Uterus (tissue), 4 donors: ENCODE data around the gene MYBL2. TPM values are rescaled to one million over a fixed set of nuclear protein-coding genes. Genes with fewer than 3 reads are reported as not detected.
"Not testable (repeated sequence)": the region's sequence is repeated elsewhere in the genome, so short reads cannot be mapped to it uniquely, and the experiment has no call there.

Experiments used
- DNase-seq, 2 donors: peaks; one replicate each; pipeline ENCODE4 v3.0.0-alpha.2; 2019 to 2020
- H3K27ac ChIP-seq, 2 donors: fragments of 200-600 bp; sonication (generic); 1 replicate in 1 of 2; 2 replicates in 1 of 2; pipeline ENCODE4 v1.5.1; 2016 to 2018
- H3K27me3 ChIP-seq, 2 donors: fragments of 200-600 bp; sonication (generic); one replicate each; pipeline ENCODE4 v1.5.1; 2018 to 2019; ENCODE audit warnings: control low read depth in 1 of 2
- H3K36me3 ChIP-seq, 2 donors: fragments of 200-600 bp; sonication (generic); one replicate each; pipeline ENCODE4 v1.5.1; 2019; ENCODE audit warnings: control low read depth in 1 of 2
- H3K4me1 ChIP-seq, 2 donors: fragments of 200-600 bp; sonication (generic); one replicate each; pipeline ENCODE4 v1.5.1; 2018 to 2019; ENCODE audit warnings: control low read depth in 1 of 2
- H3K4me3 ChIP-seq, 2 donors: fragments of 200-600 bp; sonication (generic); 1 replicate in 1 of 2; 2 replicates in 1 of 2; pipeline ENCODE4 v1.5.1; 2018 to 2019; ENCODE audit warnings: mild to moderate bottlenecking in 1 of 2
- H3K9me3 ChIP-seq, 2 donors: fragments of 200-600 bp; sonication (generic); one replicate each; pipeline ENCODE4 v1.5.1; 2019; ENCODE audit warnings: control low read depth in 1 of 2
- CTCF ChIP-seq, 4 experiments: fragments of 200-600 bp in 2 of 4; fragments of 450-650 bp in 2 of 4; sonication (generic) in 2 of 4; IDR thresholded peaks; one replicate each; pipeline ENCODE4 v1.5.1; 2016 to 2019; ENCODE audit warnings: antibody characterized with exemption in 4 of 4, mild to moderate bottlenecking in 2 of 4, moderate library complexity in 1 of 4
- POLR2A ChIP-seq, 2 donors: fragments of 450-650 bp; IDR thresholded peaks; one replicate each; pipeline ENCODE4 v1.6.1; 2016; ENCODE audit warnings: antibody characterized with exemption in 2 of 2, mild to moderate bottlenecking in 1 of 2, moderate library complexity in 1 of 2
- intact Hi-C: fragments of 100-400 bp; cut with DNase I; formaldehyde crosslinking; loops from one replicate; pipeline ENCODE4 v1.15.1; 2023; ENCODE audit warnings: low total_unique reads
- total RNA-seq, 4 donors: library from RNA; depleted of rRNA in 3 of 4; stranded (reverse); fragments of >200 nt in 3 of 4; gene quantifications; one replicate each; pipeline versions ENCODE4 v1.1.0 to v1.2.4, GENCODE V29; 2014 to 2023
- donor health status: DM: yes; HTN: yes; CAD: no.

The MYBL2 gene
- total RNA-seq: 1 to 10 TPM in 1 of 4 donors, under 1 TPM in 1, not detected in 2; 0.29 to 5.2 TPM

DNA sequence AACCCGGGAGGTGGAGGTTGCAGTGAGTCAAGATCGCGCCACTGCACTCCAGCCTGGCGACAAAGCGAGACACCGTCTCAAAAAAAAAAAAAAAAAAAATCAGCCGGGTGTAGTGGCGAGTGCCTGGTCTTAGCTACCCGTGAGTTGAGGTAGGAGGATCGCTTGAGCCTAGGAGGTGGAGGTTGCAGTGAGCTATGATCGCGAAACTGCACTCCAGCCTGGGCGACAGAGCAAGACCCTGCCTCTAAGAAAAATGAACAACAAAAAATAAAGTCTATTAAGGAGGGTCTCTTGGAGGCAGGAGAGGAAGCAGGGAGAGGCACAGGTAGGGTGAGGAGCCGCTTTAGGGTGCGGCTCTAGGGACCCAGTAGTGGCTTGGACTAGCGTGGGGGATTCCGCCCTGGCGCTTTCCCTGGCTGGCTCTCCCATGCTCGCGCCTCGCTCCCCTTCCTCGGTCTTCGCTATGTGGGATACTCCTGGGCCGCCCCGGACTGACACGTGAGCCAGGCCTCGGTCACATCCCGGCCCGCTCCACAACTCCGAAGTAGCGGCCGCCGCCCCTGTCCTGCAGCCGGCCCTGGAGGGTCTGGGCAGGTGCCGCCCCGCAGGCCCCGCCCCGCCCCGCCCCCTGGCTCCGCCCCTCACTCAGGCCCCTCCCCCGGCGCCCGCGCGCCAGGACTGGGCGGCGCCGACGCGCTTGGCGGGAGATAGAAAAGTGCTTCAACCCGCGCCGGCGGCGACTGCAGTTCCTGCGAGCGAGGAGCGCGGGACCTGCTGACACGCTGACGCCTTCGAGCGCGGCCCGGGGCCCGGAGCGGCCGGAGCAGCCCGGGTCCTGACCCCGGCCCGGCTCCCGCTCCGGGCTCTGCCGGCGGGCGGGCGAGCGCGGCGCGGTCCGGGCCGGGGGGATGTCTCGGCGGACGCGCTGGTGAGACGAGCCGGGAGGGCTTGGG, at the start of gene MYBL2:
Gene MYBL2, plus strand, starts transcription at position 739 of the 953 bp plus-strand sequence. Its CDS starts 170 bp downstream, at position 909.
- Histone ChIP-seq H3K27me3 (peaks cover 0 to 27% of the 10 kb centered on the region in 2 donors), H3K4me1 (peaks cover 0 to 9% of the 10 kb centered on the region in 2 donors), H3K36me3 (no peaks in the 10 kb centered on the region), H3K27ac (no peak within 1 kb of the TSS), H3K4me3 (no peak within 1 kb of the TSS), H3K9me3 (no peaks in the 10 kb centered on the region)
- TF ChIP-seq CTCF (IDR thresholded peaks at IDR 0.05) (no peak), POLR2A (IDR thresholded peaks at IDR 0.05) (no peak)
- intact Hi-C loops: no loop called here
- peak in 1 of 2 donors; percentile 15 for DNase-seq

GRCh38 chr20:43631598-43631997, 35.3 kb upstream of the MYBL2 start:
- no peaks in the 10 kb centered on the region for H3K27me3 ChIP-seq
- no peak overlapping the region for H3K4me3 ChIP-seq
- H3K4me1 ChIP-seq: no peaks in the 10 kb centered on the region
- intact Hi-C loops: no loop called here
- TF ChIP-seq POLR2A (IDR thresholded peaks at IDR 0.05) (no peak), CTCF (IDR thresholded peaks at IDR 0.05) (no peak)
- no peak overlapping the region for H3K27ac ChIP-seq
- no peaks in the 10 kb centered on the region for H3K9me3 ChIP-seq
- no peak for DNase-seq
- H3K36me3 ChIP-seq: no peaks in the 10 kb centered on the region

DNA sequence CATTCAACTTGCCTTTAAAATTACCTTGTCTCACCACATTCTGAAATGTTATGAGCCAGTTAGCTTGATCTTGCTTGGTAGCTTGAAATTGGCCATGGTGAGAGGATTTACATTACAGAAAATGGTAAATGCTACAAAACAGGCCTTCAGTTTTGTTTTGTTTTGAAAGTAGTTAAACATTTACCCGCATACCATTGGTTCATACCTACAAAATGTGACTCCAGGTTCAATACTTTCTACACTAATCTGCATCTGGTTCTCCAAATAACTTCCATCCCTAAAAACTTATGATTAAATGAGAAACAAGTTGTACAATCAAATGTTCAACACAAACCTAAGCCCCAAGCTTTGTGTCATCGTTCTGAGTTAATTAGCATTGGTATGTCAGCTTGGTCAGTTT, 30.5 kb upstream of the MYBL2 start:
- no peak for DNase-seq
- H3K36me3 ChIP-seq: no peaks in the 10 kb centered on the region

GRCh38 chr20:43642548-43642947, 24.4 kb upstream of the MYBL2 start:
- Histone ChIP-seq H3K4me3 (no peak overlapping the region), H3K4me1 (no peaks in the 10 kb centered on the region), H3K27me3 (no peaks in the 10 kb centered on the region), H3K36me3 (no peaks in the 10 kb centered on the region), H3K27ac (no peak overlapping the region), H3K9me3 (no peaks in the 10 kb centered on the region)
- TF ChIP-seq POLR2A (IDR thresholded peaks at IDR 0.05) (no peak), CTCF (IDR thresholded peaks at IDR 0.05) (no peak)
- DNase-seq: no peak
- intact Hi-C loops: no loop called here

More for the DNA sequence above, 30.5 kb upstream of the MYBL2 start:
- intact Hi-C loops: no loop called here
- no peaks in the 10 kb centered on the region for H3K9me3 ChIP-seq
- no peak overlapping the region for H3K27ac ChIP-seq
- H3K27me3 ChIP-seq: no peaks in the 10 kb centered on the region
- TF ChIP-seq POLR2A (IDR thresholded peaks at IDR 0.05) (no peak), CTCF (IDR thresholded peaks at IDR 0.05) (no peak)
- H3K4me1 ChIP-seq: no peaks in the 10 kb centered on the region
- no peak overlapping the region for H3K4me3 ChIP-seq

- Histone ChIP-seq H3K4me3 (no peak overlapping the region), H3K27me3 (no peaks in the 10 kb centered on the region), H3K36me3 (no peaks in the 10 kb centered on the region), H3K4me1 (no peaks in the 10 kb centered on the region), H3K27ac (no peak overlapping the region), H3K9me3 (no peaks in the 10 kb centered on the region)
- no peak for DNase-seq
- no peak for TF ChIP-seq CTCF (IDR thresholded peaks at IDR 0.05)
- no peak for TF ChIP-seq POLR2A (IDR thresholded peaks at IDR 0.05)
- intact Hi-C loops: no loop called here
Observed at GRCh38 chr20:43650997-43651525, 15.9 kb upstream of the MYBL2 start.

GRCh38 chr20:43651650-43652184, 15.2 kb upstream of the MYBL2 start:
- H3K4me1 ChIP-seq, H3K36me3 ChIP-seq, H3K27ac ChIP-seq, DNase-seq, H3K4me3 ChIP-seq, intact Hi-C loops, H3K27me3 ChIP-seq, H3K9me3 ChIP-seq: not testable (repeated sequence)
